ENCODE data around the gene PLXNA4.

PLXNA4 gene

DNA sequence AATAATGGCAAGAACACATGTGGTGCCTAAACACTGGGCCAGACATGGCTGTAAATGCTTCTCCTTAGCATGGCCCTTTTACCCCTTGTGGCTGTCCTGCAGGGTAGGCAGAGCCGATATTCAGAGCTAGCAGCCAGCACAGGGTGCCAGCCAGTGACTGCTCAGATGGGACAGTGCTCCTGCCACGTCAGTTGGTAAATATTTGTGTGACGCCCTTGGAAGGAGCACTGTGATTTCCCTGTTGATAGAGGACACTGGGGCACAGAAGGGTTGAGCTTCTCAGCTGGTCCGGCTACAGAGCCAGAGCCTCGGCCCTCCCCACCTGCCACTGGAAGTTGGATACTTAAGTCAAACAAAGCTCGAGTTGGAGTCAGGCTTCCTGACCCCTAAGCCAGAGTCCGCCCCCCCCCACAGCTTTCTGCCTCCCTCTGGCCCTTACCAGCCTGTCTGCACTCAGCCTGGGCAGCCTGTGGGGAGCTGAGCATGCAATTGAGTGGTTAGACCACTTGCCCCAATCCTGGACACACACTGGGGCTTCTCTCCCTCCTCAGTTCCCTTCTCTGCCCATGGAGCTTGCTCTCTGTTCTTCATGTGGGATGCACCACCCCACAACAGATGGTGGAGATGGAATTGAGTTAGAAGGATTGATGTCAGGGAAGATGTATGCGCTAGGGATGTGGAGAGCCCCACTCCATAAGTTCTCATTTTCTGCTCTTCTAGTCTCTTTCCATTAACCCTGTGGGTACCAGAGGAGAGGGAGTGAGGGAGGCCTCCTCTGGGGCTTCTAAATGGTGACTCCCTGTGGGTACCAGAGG, 350.8 kb downstream of the PLXNA4 start:
- no peak for DNase-seq (ENCODE audit: low spot score)
- TF ChIP-seq, protein P1, sequence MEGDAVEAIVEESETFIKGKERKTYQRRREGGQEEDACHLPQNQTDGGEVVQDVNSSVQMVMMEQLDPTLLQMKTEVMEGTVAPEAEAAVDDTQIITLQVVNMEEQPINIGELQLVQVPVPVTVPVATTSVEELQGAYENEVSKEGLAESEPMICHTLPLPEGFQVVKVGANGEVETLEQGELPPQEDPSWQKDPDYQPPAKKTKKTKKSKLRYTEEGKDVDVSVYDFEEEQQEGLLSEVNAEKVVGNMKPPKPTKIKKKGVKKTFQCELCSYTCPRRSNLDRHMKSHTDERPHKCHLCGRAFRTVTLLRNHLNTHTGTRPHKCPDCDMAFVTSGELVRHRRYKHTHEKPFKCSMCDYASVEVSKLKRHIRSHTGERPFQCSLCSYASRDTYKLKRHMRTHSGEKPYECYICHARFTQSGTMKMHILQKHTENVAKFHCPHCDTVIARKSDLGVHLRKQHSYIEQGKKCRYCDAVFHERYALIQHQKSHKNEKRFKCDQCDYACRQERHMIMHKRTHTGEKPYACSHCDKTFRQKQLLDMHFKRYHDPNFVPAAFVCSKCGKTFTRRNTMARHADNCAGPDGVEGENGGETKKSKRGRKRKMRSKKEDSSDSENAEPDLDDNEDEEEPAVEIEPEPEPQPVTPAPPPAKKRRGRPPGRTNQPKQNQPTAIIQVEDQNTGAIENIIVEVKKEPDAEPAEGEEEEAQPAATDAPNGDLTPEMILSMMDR (IDR thresholded peaks at IDR 0.05; ENCODE audit: extremely low read depth, missing control alignments), result no peak

DNA sequence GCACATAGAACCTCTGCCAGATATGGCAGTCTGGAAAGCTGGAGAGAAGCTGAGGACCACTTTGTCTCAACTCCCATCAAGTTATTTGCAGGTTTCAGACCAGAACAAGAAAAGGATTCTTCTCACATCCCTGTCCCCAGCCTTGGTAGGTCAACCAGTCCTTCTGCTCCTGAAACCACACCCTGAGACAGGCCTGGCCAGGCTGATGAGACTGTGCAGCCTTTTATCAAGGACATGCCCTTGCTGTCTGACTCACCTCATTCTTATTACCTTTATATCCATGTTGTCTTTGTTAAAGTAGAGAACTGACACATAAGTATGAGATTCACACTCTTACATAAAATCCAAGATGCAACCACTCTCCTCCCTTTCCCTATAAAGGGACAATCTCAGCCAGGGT, 354.9 kb downstream of the PLXNA4 start:
- DNase-seq (ENCODE audit: low spot score), result no peak

DNA sequence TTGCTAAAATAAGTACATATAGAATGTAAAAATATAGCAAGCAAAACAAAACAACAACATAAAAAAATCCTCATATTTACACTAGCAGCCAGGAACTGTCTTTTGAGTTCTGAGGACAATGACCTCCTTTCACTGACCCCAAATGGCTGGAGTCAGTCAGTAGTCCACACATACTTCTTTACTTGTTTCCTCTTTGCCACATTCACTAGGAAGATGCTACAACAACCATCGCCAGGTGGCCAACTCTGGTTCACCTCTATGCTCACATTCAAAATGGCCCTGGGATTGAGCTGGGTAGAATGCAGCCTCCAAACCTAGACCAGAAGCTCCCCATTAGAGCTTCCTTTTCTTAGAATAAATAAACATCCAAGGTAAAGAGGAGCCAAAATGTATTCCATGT, 356.2 kb downstream of the PLXNA4 start:
- DNase-seq (ENCODE audit: low spot score), result no peak

More for the DNA sequence above, 354.9 kb downstream of the PLXNA4 start:
- TF ChIP-seq, protein P1 (IDR thresholded peaks at IDR 0.05; ENCODE audit: extremely low read depth, missing control alignments), result no peak

DNA sequence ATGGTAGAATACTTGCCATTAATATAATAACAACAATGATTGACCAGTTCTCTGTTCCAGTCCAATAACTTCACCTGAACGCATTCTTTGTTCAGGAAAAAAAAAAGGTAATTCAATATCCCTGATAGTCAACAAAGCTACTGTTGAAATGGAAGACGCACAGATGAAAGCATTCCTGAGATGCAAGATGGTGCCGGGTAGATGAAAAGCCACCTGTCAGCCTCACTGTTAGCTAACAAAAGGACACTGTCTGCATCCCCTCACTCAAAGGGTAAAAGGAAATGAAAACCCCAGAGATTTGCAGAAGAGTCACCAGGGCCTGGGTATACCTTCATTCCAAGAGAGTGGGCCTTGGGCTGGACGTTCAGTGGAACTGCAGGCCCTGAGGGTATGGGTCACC, 357.4 kb downstream of the PLXNA4 start:
- DNase-seq (ENCODE audit: low spot score), result no peak
- TF ChIP-seq, protein P1 (IDR thresholded peaks at IDR 0.05; ENCODE audit: extremely low read depth, missing control alignments), result no peak

More for the DNA sequence above, 356.2 kb downstream of the PLXNA4 start:
- TF ChIP-seq, protein P1 (IDR thresholded peaks at IDR 0.05; ENCODE audit: extremely low read depth, missing control alignments), result no peak

DNA sequence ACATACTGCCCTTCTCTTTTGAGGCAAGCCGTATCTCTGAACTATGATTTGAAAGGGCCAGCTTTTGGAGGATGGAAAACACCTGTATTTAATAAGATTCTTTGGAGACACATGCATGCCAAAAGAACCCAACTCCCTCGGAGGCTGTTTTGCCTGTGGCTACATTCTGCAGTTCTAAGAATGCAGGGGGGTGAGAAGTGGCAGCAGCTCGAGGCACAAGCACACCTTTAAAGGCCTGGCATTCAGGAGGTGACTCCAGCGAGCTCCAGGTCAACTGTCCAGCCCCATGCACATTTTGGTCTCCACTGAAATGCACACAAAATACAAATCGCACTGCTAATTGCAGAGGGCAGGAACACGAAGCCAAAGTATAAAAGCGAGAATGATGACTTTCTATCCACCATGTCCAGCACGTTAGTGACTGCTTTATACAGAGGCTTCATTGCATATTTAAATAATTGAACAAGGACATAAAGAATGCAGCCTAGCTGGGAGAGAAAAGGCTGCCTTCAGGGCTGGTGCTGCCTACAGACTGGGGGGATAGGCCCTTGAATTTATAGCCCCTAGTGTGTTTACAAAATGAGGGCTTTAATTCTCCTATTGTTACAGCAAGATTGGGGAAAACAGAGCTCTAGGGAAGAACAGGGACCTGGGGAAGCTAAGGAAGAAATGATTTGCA, 359.3 kb downstream of the PLXNA4 start:
- no peak for DNase-seq (ENCODE audit: low spot score)

DNA sequence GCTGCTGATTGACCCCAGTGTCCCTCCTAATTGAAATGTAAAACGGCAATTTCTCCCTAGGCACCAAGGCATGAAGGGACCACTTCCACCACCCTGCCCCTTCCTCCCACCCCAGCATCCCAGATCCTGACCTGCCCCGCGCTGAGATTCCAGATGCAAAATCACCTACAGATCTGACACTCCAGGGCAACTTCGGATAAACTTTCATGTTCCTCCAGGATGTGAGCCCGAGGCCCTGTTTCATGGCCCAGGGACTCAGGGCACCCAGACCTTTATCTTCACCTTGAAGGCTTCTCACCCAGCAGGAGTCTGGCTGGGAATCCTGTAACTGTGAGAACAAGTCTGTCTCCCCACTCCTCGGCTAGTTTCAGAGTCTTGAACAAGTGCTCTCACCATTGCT, 361.8 kb downstream of the PLXNA4 start:
- TF ChIP-seq, protein P1 (IDR thresholded peaks at IDR 0.05; ENCODE audit: extremely low read depth, missing control alignments), result no peak
- no peak for DNase-seq (ENCODE audit: low spot score)

More for the DNA sequence above, 359.3 kb downstream of the PLXNA4 start:
- TF ChIP-seq, protein P1 (IDR thresholded peaks at IDR 0.05; ENCODE audit: extremely low read depth, missing control alignments), result no peak

DNA sequence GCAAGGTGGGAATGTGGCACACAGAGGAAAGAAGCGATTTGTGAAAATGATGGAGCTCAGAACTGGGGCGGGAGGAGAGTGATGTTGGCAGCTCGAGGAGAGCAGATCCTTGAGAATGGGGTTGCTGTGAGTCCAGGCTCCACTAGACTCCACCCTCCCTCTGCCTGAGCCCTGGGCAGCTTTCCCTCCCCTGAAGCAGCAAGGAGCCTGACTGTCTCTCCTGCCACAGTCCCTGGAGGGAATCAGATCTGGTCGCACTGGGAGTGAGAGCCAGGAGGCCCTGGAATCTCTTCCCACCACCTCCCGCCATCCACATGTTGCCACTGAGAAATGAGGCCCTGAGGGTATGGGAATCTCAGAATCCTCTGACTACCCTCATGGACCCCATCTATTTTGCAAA, 362.7 kb downstream of the PLXNA4 start:
- TF ChIP-seq, protein P1 (IDR thresholded peaks at IDR 0.05; ENCODE audit: extremely low read depth, missing control alignments), result no peak

More for the DNA sequence above, 362.7 kb downstream of the PLXNA4 start:
- DNase-seq (ENCODE audit: low spot score), result no peak

Data from GM20000 (cell line).